Activated CD4-positive, alpha-beta T cell treated with anti-CD3 and anti-CD28 coated beads, Interleukin-2, amount 50 U/mL, for 24 hours (primary cell): ENCODE results near the gene CCDC178.
"Not testable (repeated sequence)": the region's sequence is repeated elsewhere in the genome, so short reads cannot be mapped to it uniquely, and the experiment has no call there.

Experiments
- DNase-seq, 2 donors: peaks; one replicate each; pipeline ENCODE4 v3.0.0-alpha.2; 2020; ENCODE audit warnings: low read depth in 1 of 2, low spot score in 1 of 2

Gene CCDC178

DNA sequence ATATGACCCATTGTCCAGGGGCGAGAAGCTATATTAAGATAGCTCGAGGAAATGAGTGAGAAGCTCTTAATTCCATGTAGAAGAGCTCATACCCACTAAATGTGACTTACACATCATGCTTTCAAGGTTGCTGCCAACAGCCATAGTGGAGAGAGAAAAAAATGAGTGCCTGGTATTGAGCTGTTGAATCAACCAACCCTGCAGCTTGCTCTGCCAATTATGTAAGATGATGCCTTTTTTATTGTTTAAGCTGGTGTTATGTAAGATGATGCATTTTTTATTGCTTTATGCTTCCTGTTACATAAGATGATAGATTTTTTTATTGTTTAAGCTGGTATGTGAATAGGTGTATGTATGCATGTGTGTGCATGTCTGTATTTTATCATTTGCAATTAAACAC, 228.2 kb downstream of the CCDC178 start:
- DNase-seq: no peak

DNA sequence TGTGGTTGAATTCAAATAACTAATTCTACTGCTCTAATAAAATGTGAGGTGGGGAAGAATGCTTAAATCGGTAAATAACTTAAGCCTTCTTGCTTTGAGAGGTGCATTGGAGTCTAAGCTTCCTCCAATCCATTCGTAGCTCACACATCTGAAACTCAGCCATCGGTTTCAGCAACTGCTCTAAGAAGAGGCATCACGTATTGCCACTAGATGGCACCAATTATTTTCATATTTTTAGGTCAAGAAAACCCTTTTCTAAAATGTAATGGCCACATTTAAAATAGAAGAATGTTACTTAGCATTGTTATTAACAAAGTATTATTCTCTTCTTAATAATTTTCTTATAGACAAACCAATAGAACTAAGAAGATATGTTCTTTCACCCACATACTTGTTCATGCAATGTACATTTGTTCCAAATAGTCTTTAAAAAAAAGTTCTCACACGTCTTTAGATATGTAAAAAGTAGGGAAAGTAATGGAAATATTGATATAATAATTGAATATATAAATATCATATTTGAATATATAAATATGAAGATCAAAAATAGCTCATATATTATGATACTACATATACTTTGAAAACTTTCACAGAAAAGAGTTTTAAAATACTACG, 229.8 kb downstream of the CCDC178 start:
- DNase-seq: no peak

DNA sequence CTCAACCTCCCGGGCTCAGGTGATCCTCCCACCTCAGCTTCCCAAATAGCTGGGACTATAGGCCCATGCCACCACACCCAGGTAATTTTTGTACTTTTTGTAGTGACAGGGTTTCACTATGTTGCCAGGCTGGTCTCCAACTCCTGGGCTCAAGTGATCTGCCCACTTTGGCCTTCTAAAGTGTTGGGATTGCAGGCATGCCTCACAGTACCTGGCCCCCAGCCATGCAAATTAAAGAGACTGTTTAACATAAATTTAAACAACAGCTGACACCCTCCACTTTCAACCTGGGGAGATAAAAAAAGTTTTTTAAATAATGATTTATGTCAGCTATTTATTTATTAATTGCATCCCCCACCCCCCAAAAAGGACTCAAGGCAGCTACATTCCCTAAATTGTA, 234.7 kb downstream of the CCDC178 start:
- no peak for DNase-seq

GRCh38 chr18:33201509-33201926, 239.0 kb downstream of the CCDC178 start:
- no peak for DNase-seq

- no peak for DNase-seq
These were observed 244.7 kb downstream of the CCDC178 start for GRCh38 chr18:33195795-33196194.

GRCh38 chr18:33194793-33195192, 245.7 kb downstream of the CCDC178 start:
- DNase-seq: no peak

GRCh38 chr18:33184958-33185357, 255.6 kb downstream of the CCDC178 start:
- no peak for DNase-seq

DNA sequence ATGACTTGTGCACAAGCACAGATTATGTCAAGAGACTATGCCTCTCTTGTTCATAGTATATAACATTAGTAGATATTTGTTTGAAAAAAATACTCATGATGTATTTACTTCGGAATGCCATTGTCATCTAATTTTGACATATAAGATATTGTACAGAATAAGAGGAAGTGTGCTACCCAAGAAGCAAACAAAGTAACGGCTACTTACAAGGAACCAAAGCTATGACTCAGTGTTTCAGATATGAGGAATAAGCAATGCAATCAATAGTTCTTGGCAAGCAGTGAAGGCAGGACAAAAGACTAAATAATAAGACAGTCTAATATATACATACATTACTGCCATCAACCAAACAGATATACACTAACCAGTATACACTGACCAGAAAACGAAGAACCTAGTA, 256.3 kb downstream of the CCDC178 start:
- no peak for DNase-seq

GRCh38 chr18:33183136-33183535, 257.4 kb downstream of the CCDC178 start:
- DNase-seq: no peak

GRCh38 chr18:33181016-33181415, 259.5 kb downstream of the CCDC178 start:
- DNase-seq: no peak

DNA sequence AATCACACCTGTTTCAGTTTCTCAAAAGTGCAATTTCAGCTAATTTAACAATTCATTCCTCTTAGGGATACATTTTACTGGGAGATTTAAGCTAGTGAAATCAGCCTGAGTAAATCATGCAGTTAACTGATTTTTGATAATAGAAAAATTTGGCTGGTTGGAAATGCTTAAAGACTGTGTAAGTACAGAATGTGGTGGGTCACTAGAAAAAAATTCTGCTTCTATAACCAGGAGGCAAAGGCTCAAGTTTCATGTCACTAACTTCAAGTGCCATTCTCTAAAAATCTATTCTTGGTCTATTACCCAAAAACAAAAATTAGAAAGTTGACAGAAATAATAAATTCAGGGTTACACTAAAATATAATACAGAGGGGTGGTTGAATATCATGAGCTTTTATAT, 271.3 kb downstream of the CCDC178 start:
- DNase-seq: no peak

- not testable (repeated sequence) for DNase-seq
These were observed 276.4 kb downstream of the CCDC178 start for GRCh38 chr18:33164121-33164520.

GRCh38 chr18:33161131-33161530, 279.4 kb downstream of the CCDC178 start:
- no peak for DNase-seq

- DNase-seq: no peak
These were observed 281.4 kb downstream of the CCDC178 start for GRCh38 chr18:33159151-33159550.

DNA sequence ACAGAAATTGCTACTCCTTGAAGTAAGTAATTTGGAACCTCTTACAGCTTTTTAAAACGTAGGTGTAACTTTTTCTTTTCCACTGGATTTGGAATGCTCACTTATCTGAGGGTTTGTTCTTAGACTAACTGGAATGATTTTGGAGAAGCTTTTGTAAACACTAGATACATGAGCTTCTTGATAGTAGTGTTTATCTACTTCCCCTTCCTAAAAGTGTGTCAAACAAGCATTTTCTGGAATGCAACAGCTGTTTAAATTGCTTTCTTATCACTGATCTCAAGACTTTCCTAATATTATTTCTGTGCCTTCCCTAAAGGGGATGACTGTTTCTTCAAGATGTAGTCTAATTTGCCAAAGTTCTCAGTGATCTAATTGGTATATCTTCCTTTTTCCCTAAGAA, 282.6 kb downstream of the CCDC178 start:
- no peak for DNase-seq

DNA sequence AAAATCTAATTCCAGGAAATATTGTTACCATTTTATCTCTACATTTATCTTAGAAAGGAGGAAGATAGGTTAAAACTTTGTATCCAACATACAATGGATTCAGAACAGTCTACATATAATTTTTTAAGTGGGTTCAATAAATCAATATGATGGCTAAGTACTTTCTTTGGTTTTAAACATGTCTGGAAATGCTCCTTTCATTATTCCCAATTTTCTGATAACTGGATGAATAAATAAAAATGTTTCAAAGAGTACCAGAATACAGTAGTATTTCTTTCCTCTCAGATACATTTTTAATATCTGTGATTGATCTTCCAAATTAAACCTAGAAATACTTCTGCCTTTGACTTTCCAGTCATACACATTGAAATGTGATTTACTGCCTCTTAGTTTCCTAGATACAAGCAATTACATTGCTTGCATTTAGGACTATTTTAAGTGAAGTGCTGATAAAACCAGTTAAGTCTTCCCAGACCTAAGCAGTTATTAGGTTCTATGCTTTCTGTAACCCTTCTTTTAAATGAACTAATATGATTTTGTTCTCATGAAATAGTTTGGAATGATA, 283.5 kb downstream of the CCDC178 start:
- no peak for DNase-seq

- no peak for DNase-seq
These were observed 286.5 kb downstream of the CCDC178 start for GRCh38 chr18:33154049-33154448.

GRCh38 chr18:33152376-33152775, 288.1 kb downstream of the CCDC178 start:
- no peak for DNase-seq

DNA sequence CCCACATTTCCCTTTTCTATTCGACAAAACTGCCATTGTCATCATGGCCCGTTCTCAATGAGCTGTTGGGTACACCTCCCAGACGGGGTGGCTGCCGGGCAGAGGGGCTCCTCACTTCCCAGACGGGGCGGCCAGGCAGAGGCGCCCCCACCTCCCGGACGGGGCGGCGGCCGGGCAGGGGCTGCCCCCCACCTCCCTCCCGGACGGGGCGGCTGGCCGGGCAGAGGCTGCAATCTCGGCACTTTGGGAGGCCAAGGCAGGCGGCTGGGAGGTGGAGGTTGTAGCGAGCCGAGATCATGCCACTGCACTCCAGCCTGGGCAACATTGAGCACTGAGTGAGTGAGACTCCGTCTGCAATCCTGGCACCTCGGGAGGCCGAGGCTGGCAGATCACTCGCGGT, 292.7 kb downstream of the CCDC178 start:
- not testable (repeated sequence) for DNase-seq

DNA sequence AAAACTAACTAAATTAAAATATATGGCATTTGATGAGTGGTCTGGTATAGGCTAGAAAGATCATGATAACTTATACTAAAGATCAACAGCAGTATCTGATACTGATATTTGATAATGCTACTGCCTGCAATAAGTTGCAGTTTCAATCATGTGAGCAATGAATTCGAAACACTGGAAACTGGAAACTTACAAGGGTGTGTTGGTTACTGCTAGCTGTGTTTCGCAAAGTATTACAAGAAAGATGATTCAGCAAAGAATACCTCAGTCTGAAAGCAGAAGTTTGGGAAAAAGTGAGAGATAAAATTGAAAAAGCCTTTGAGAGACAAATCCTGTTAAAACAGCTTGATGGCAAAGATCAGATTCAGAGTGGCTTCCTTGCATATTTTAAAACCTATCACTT, 294.5 kb downstream of the CCDC178 start:
- DNase-seq: no peak

- DNase-seq: no peak
These were observed 304.4 kb downstream of the CCDC178 start for GRCh38 chr18:33135951-33136660.

- no peak for DNase-seq
These were observed 307.9 kb downstream of the CCDC178 start for GRCh38 chr18:33132657-33133056.

- no peak for DNase-seq
These were observed 311.9 kb downstream of the CCDC178 start for GRCh38 chr18:33128581-33128980.
